H9 (cell line): ENCODE results near the gene LPGAT1. TPM values are rescaled to one million over a fixed set of nuclear protein-coding genes. Genes with fewer than 3 reads are reported as not detected.

Experiments used
- DNase-seq: peaks from one replicate; pipeline ENCODE4 v3.0.0-alpha.2; 2017
- H2AFZ ChIP-seq: one replicate; pipeline ENCODE4 v1.6.1; 2013; ENCODE audit warnings: mild to moderate bottlenecking, low read length, control low read depth, moderate library complexity
- H2AK5ac ChIP-seq: 2 replicates; pipeline ENCODE4 v1.6.1; 2013; ENCODE audit warnings: low read length, control low read depth, mixed read lengths; ENCODE audit not compliant: insufficient read length
- H2BK120ac ChIP-seq: one replicate; pipeline ENCODE4 v1.6.1; 2013; ENCODE audit warnings: low read depth, mild to moderate bottlenecking, low read length, control low read depth, inconsistent platforms; ENCODE audit not compliant: poor library complexity, severe bottlenecking
- H2BK12ac ChIP-seq: 2 replicates; pipeline ENCODE4 v1.6.1; 2013; ENCODE audit warnings: low read length, control low read depth, mixed read lengths, low read depth; ENCODE audit not compliant: insufficient read length
- H2BK15ac ChIP-seq: 2 replicates; pipeline ENCODE4 v1.6.1; 2013; ENCODE audit warnings: low read depth, low read length, control low read depth
- H2BK20ac ChIP-seq: one replicate; pipeline ENCODE4 v1.6.1; 2013; ENCODE audit warnings: low read depth, mild to moderate bottlenecking, low read length, control low read depth, inconsistent platforms; ENCODE audit not compliant: poor library complexity, severe bottlenecking
- H2BK5ac ChIP-seq: 2 replicates; pipeline ENCODE4 v1.6.1; 2013; ENCODE audit warnings: low read length, control low read depth, mixed read lengths; ENCODE audit not compliant: insufficient read length
- H3K14ac ChIP-seq: 2 replicates; pipeline ENCODE4 v1.6.1; 2013; ENCODE audit warnings: low read length, control low read depth; ENCODE audit not compliant: insufficient read depth
- H3K18ac ChIP-seq: 2 replicates; pipeline ENCODE4 v1.6.1; 2013; ENCODE audit warnings: low read depth, mild to moderate bottlenecking, mixed read lengths, low read length, control low read depth; ENCODE audit not compliant: insufficient read length
- H3K23ac ChIP-seq: 2 replicates; pipeline ENCODE4 v1.6.1; 2013; ENCODE audit warnings: low read length, control low read depth, mixed read lengths, low read depth; ENCODE audit not compliant: insufficient read length
- H3K23me2 ChIP-seq: 2 replicates; pipeline ENCODE4 v1.6.1; 2013; ENCODE audit warnings: low read depth, mild to moderate bottlenecking, mixed read lengths, low read length, control low read depth; ENCODE audit not compliant: insufficient read length, poor library complexity, severe bottlenecking
- H3K27ac ChIP-seq: 2 replicates; pipeline ENCODE4 v1.5.1; 2013; ENCODE audit warnings: low read length, control low read depth, mixed read lengths, low read depth; ENCODE audit not compliant: insufficient read length
- H3K27me3 ChIP-seq: 2 replicates; pipeline ENCODE4 v1.6.1; 2013; ENCODE audit warnings: low read length, control low read depth, inconsistent platforms; ENCODE audit not compliant: insufficient read depth
- H3K4ac ChIP-seq: 2 replicates; pipeline ENCODE4 v1.6.1; 2013; ENCODE audit warnings: low read depth, mild to moderate bottlenecking, control low read depth, inconsistent platforms, low read length, moderate library complexity
- H3K4me1 ChIP-seq: 2 replicates; pipeline ENCODE4 v1.6.1; 2013; ENCODE audit warnings: low read length, control low read depth, inconsistent platforms; ENCODE audit not compliant: insufficient read depth
- H3K4me2 ChIP-seq: 2 replicates; pipeline ENCODE4 v1.6.1; 2013; ENCODE audit warnings: low read length, control low read depth, mixed read lengths; ENCODE audit not compliant: insufficient read length, insufficient read depth
- H3K56ac ChIP-seq: 2 replicates; pipeline ENCODE4 v1.6.1; 2013; ENCODE audit warnings: low read depth, mild to moderate bottlenecking, mixed read lengths, low read length, control low read depth; ENCODE audit not compliant: insufficient read length
- H3K79me1 ChIP-seq: 2 replicates; pipeline ENCODE4 v1.6.1; 2013; ENCODE audit warnings: low read depth, mild to moderate bottlenecking, moderate library complexity, low read length, control low read depth, inconsistent platforms; ENCODE audit not compliant: insufficient read depth, poor library complexity, severe bottlenecking
- H3K79me2 ChIP-seq: 2 replicates; pipeline ENCODE4 v1.6.1; 2013; ENCODE audit warnings: low read length, control low read depth, inconsistent platforms; ENCODE audit not compliant: insufficient read depth
- H3K9ac ChIP-seq: 2 replicates; pipeline ENCODE4 v1.6.1; 2013; ENCODE audit warnings: low read length, control low read depth, mixed read lengths; ENCODE audit not compliant: insufficient read length; ENCODE audit errors: extremely low read depth
- H3K9me3 ChIP-seq: one replicate; pipeline ENCODE4 v1.6.1; 2013; ENCODE audit warnings: low read depth, low read length, inconsistent platforms; ENCODE audit not compliant: control insufficient read depth
- H3T11ph ChIP-seq: one replicate; pipeline ENCODE4 v1.6.1; 2013; ENCODE audit warnings: mild to moderate bottlenecking, low read length, control low read depth, inconsistent platforms
- H4K20me1 ChIP-seq: one replicate; pipeline ENCODE4 v1.6.1; 2013; ENCODE audit not compliant: control insufficient read depth, insufficient read length, insufficient read depth
- H4K5ac ChIP-seq: 2 replicates; pipeline ENCODE4 v1.6.1; 2013; ENCODE audit warnings: low read depth, mild to moderate bottlenecking, mixed read lengths, low read length, control low read depth; ENCODE audit not compliant: insufficient read length
- H4K8ac ChIP-seq: replicated peaks from 2 replicates; pipeline ENCODE4 v1.6.1; 2013; ENCODE audit warnings: low read length, control low read depth, mixed read lengths, low read depth; ENCODE audit not compliant: insufficient read length
- H4K91ac ChIP-seq: 2 replicates; pipeline ENCODE4 v1.6.1; 2013; ENCODE audit warnings: low read depth, mild to moderate bottlenecking, moderate library complexity, mixed read lengths, low read length, control low read depth; ENCODE audit not compliant: insufficient read length
- H3K27ac Mint-ChIP-seq, 3 experiments: 2 replicates in 2 of 3; 3 replicates in 1 of 3; pipeline ENCODE4 v1.8.0; 2020 to 2021; ENCODE audit warnings: mixed read lengths in 3 of 3, mild to moderate bottlenecking in 1 of 3, moderate library complexity in 1 of 3
- H3K27me3 Mint-ChIP-seq: 2 replicates; pipeline ENCODE4 v1.8.0; 2021; ENCODE audit warnings: low read depth, mild to moderate bottlenecking, moderate library complexity, mixed read lengths
- H3K36me3 Mint-ChIP-seq, 3 experiments: 2 replicates in 2 of 3; 3 replicates in 1 of 3; pipeline ENCODE4 v1.8.0; 2020 to 2021; ENCODE audit warnings: low read depth in 3 of 3, mixed read lengths in 3 of 3; ENCODE audit not compliant: insufficient read depth in 1 of 3
- H3K4me1 Mint-ChIP-seq, 2 experiments: 2 replicates each; pipeline ENCODE4 v1.8.0; 2020; ENCODE audit warnings: mixed read lengths in 2 of 2
- H3K4me3 Mint-ChIP-seq, 2 experiments: 2 replicates in 1 of 2; 3 replicates in 1 of 2; pipeline ENCODE4 v1.8.0; 2020 to 2021; ENCODE audit warnings: mild to moderate bottlenecking in 2 of 2, mixed read lengths in 2 of 2, moderate library complexity in 1 of 2
- H3K9me3 Mint-ChIP-seq, 2 experiments: 2 replicates in 1 of 2; 3 replicates in 1 of 2; pipeline ENCODE4 v1.8.0; 2020; ENCODE audit warnings: mild to moderate bottlenecking in 2 of 2, mixed read lengths in 2 of 2, moderate library complexity in 1 of 2
- WGBS: extraction: QIAGEN DNeasy Blood & Tissue Kit; methylation state at CpG from one replicate; pipeline ENCODE4 v1.1.7; 2013; ENCODE audit warnings: missing lambda C conversion rate, low lambda C conversion rate, mixed read lengths; ENCODE audit not compliant: insufficient read length; ENCODE audit errors: extremely low coverage; 5-methylcytosine and 5-hydroxymethylcytosine counted together
- total RNA-seq: library from RNA; stranded (reverse); gene quantifications from 2 replicates; pipeline ENCODE4 v1.2.1, GENCODE V29; 2021
- TF ChIP-seq, protein P1 (sequence below): fragments of 200-600 bp; sonication (generic); conservative IDR thresholded peaks from 3 replicates; pipeline ENCODE4 v1.8.0; 2021; ENCODE audit warnings: antibody characterized with exemption, mild to moderate bottlenecking

The LPGAT1 gene
- total RNA-seq, 1 experiment from 2014 or later = 12.2 TPM

DNA sequence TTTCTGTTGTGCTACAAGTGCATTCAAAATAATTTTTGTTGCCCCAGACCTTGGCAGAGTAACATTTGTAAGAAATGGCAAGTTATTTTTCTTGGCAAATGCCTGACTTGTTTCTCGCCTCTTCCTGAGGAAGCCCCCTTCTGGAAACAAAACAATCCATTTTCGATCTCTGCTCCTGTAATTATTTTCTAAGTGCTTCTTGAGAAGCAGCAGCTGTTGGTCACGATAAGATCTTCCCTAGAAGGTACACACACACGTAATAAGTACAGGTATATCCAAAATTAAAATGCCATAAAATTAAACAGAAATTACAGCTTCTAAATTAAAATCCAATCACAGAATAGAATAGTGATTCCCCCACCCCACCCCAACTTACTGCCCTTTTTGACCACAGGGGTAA is 47.3 kb downstream of the LPGAT1 start:
- H3K56ac ChIP-seq = no peak overlapping the region
- Mint-ChIP-seq H3K36me3 (peaks cover 0 to 7% (median 0%) of the 10 kb centered on the region in 3 experiments; a peak in 2 of 7 replicates), H3K27me3 (no peaks in the 10 kb centered on the region), H3K4me3 (no peak overlapping the region), H3K4me1 (no peaks in the 10 kb centered on the region), H3K9me3 (no peaks in the 10 kb centered on the region), H3K27ac (no peak overlapping the region)
- no peak overlapping the region for H2BK5ac ChIP-seq
- H4K91ac ChIP-seq = no peak overlapping the region
- no peak overlapping the region for H2BK120ac ChIP-seq
- no peaks in the 10 kb centered on the region for H3K4me1 ChIP-seq
- no peak overlapping the region for H4K5ac ChIP-seq
- no peaks in the 10 kb centered on the region for H3K23me2 ChIP-seq
- no peak overlapping the region for H4K8ac ChIP-seq
- H3K4me2 ChIP-seq = no peak overlapping the region
- TF ChIP-seq, protein P1, sequence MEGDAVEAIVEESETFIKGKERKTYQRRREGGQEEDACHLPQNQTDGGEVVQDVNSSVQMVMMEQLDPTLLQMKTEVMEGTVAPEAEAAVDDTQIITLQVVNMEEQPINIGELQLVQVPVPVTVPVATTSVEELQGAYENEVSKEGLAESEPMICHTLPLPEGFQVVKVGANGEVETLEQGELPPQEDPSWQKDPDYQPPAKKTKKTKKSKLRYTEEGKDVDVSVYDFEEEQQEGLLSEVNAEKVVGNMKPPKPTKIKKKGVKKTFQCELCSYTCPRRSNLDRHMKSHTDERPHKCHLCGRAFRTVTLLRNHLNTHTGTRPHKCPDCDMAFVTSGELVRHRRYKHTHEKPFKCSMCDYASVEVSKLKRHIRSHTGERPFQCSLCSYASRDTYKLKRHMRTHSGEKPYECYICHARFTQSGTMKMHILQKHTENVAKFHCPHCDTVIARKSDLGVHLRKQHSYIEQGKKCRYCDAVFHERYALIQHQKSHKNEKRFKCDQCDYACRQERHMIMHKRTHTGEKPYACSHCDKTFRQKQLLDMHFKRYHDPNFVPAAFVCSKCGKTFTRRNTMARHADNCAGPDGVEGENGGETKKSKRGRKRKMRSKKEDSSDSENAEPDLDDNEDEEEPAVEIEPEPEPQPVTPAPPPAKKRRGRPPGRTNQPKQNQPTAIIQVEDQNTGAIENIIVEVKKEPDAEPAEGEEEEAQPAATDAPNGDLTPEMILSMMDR = no peak
- no peaks in the 10 kb centered on the region for H4K20me1 ChIP-seq
- H2BK15ac ChIP-seq = no peak overlapping the region
- no peaks in the 10 kb centered on the region for H3K79me1 ChIP-seq
- WGBS = no CpG with 5 or more reads among the region's 4 CpGs
- no peak overlapping the region for H3K4ac ChIP-seq
- no peak for DNase-seq
- H3K23ac ChIP-seq = no peak overlapping the region
- no peak overlapping the region for H2BK12ac ChIP-seq
- no peaks in the 10 kb centered on the region for H3K9me3 ChIP-seq
- no peaks in the 10 kb centered on the region for H3K79me2 ChIP-seq
- no peak overlapping the region for H3K9ac ChIP-seq
- H2AK5ac ChIP-seq = no peak overlapping the region
- no peaks in the 10 kb centered on the region for H3K27me3 ChIP-seq
- H2BK20ac ChIP-seq = no peak overlapping the region
- H3T11ph ChIP-seq = no peak overlapping the region
- no peak overlapping the region for H2AFZ ChIP-seq
- no peak overlapping the region for H3K27ac ChIP-seq
- H3K18ac ChIP-seq = no peak overlapping the region
- H3K14ac ChIP-seq = no peak overlapping the region
